Thoracic aorta (tissue), 2 donors: ENCODE data around the gene ARFRP1. TPM values are rescaled to one million over a fixed set of nuclear protein-coding genes. Genes with fewer than 3 reads are reported as not detected.

Experiments used
- ATAC-seq: fragments of 150-250 bp; one replicate; pipeline ENCODE4 v1.8.0; 2017; ENCODE audit warnings: low read depth; ENCODE audit not compliant: insufficient number of reproducible peaks, low FRiP score
- DNase-seq: peaks from one replicate; pipeline ENCODE4 v3.0.0-alpha.2; 2020; ENCODE audit warnings: low spot score
- H3K27ac ChIP-seq, 2 donors: fragments of 200-600 bp; sonication (generic); 1 replicate in 1 of 2; 2 replicates in 1 of 2; pipeline ENCODE4 v1.5.1; 2016; ENCODE audit warnings: mild to moderate bottlenecking in 2 of 2, moderate library complexity in 2 of 2
- H3K27me3 ChIP-seq: fragments of 200-600 bp; sonication (generic); replicated peaks from 2 replicates; pipeline ENCODE4 v1.6.0; 2016; ENCODE audit warnings: mild to moderate bottlenecking; ENCODE audit not compliant: insufficient read depth
- H3K36me3 ChIP-seq: fragments of 200-600 bp; sonication (generic); one replicate; pipeline ENCODE4 v1.5.1; 2016
- H3K4me1 ChIP-seq, 2 donors: fragments of 200-600 bp; sonication (generic); 1 replicate in 1 of 2; 2 replicates in 1 of 2; pipeline versions ENCODE4 v1.5.1 to v1.6.0; 2016; ENCODE audit warnings: low read depth in 2 of 2, mild to moderate bottlenecking in 1 of 2; ENCODE audit not compliant: control insufficient read depth in 1 of 2
- H3K4me3 ChIP-seq: fragments of 200-600 bp; sonication (generic); 2 replicates; pipeline ENCODE4 v1.5.1; 2016; ENCODE audit warnings: mild to moderate bottlenecking
- H3K9me3 ChIP-seq: fragments of 200-600 bp; sonication (generic); 2 replicates; pipeline ENCODE4 v1.5.1; 2016
- total RNA-seq, 2 donors: library from RNA; depleted of rRNA; stranded (reverse); fragments of >200 nt; gene quantifications; one replicate each; pipeline versions ENCODE4 v1.1.0 to v1.2.3, GENCODE V29; 2016
- TF ChIP-seq, protein P1 (sequence below): fragments of 200-600 bp; sonication (generic); IDR thresholded peaks from one replicate; pipeline ENCODE4 v1.5.1; 2019; ENCODE audit warnings: antibody characterized with exemption

Gene ARFRP1
- total RNA-seq, 2 donors from 2014 or later, result 56.4 to 57.8 TPM

DNA sequence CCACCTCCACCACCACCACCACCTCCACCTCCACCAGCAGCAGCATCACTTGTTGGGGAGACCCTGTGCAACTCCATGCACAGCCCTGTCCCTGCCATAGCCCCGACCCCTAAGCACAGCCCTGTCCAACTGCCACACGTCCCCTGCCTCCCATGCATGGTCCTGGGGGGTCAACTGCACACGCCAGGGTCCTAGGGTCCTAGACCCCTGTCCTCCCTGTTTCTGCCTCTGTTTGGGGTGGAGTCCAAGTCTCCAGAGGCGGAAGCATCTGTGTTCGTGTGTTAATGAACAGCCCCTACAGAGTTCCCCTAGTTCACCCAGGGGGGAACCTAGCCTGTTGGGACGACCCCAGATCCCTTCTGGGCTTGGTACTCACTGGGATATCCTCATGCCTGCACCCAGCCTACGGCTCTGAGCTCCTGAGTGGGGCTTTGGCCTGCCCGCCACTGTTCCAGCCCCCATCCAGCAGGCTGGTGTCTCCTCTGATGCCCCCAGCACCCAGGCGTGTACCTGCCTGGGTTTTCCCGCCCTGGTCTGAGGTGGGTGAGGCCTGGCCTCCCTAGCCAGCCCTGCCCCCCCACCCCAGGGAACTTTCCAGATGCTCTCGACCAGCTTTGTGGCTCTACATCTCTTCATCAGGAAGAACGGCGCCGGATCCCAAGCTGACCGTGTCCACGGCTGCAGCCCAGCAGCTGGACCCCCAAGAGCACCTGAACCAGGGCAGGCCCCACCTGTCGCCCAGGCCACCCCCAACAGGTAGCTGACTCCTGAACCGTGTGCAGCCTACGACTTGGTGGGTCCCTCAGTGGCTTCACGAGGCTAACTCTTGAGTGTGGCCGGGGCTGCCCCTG lies 13.8 kb downstream of the ARFRP1 start:
- Histone ChIP-seq H3K36me3 (peaks cover 7% of the 10 kb centered on the region), H3K27me3 (no peaks in the 10 kb centered on the region), H3K4me3 (no peak overlapping the region), H3K4me1 (peaks cover 17 to 34% of the 10 kb centered on the region in 2 donors), H3K27ac (no peak overlapping the region), H3K9me3 (no peaks in the 10 kb centered on the region)
- ATAC-seq (no peak), DNase-seq (no peak)
- TF ChIP-seq, protein P1, sequence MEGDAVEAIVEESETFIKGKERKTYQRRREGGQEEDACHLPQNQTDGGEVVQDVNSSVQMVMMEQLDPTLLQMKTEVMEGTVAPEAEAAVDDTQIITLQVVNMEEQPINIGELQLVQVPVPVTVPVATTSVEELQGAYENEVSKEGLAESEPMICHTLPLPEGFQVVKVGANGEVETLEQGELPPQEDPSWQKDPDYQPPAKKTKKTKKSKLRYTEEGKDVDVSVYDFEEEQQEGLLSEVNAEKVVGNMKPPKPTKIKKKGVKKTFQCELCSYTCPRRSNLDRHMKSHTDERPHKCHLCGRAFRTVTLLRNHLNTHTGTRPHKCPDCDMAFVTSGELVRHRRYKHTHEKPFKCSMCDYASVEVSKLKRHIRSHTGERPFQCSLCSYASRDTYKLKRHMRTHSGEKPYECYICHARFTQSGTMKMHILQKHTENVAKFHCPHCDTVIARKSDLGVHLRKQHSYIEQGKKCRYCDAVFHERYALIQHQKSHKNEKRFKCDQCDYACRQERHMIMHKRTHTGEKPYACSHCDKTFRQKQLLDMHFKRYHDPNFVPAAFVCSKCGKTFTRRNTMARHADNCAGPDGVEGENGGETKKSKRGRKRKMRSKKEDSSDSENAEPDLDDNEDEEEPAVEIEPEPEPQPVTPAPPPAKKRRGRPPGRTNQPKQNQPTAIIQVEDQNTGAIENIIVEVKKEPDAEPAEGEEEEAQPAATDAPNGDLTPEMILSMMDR, result no peak

DNA sequence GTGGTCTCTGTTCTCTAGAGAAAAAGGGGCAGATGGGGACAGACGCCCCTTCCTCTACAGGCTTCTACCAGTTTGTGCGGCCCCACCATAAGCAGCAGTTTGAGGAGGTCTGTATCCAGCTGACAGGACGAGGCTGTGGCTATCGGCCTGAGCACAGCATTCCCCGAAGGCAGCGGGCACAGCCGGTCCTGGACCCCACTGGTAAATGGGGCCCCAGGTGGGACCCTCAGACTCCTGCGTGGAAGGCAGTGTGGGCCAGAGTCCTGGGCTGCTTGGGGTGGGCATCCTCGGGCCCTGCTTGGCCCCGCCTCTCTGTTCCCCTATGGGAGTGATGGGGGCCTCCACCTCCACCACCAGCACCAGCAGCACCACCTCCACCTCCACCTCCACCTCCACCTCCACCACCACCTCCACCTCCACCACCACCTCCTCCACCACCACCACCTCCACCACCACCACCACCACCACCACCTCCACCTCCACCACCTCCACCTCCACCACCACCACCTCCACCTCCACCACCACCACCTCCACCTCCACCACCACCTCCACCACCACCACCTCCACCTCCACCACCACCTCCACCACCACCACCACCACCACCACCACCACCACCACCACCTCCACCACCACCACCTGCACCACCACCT lies 14.6 kb downstream of the ARFRP1 start:
- no peak overlapping the region for H3K4me3 ChIP-seq
- H3K9me3 ChIP-seq, result no peaks in the 10 kb centered on the region
- H3K27me3 ChIP-seq, result no peaks in the 10 kb centered on the region
- peaks cover 10 to 27% of the 10 kb centered on the region in 2 donors for H3K4me1 ChIP-seq
- TF ChIP-seq, protein P1, result no peak
- peaks cover 7% of the 10 kb centered on the region for H3K36me3 ChIP-seq
- ATAC-seq (no peak), DNase-seq (no peak)
- H3K27ac ChIP-seq, result no peak overlapping the region

DNA sequence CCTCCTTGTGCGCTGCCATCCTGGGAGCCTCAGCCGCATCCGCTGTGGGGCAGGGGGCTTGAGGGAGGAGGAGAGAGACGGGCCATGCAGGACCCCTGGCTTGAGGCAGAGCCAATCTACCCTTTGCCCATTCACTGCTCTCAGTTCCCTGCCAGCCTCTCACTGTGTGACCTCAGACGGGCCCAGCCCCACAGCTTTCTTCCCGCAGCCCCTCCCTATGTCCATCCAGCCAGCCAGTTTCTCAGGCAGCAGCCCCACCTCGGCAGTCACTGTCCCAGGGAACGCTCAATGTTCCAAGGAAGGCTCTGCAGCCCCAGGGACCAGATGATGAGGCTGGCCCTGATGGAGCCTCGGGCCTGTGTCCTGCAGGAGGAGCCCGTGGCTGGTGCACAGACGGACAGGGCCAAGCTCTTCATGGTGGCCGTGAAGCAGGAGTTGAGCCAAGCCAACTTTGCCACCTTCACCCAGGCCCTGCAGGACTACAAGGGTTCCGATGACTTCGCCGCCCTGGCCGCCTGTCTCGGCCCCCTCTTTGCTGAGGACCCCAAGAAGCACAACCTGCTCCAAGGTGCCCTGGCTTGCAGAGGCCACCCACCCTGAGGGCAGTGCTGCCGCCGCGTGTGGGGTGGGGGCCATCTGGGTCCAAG lies 15.2 kb downstream of the ARFRP1 start:
- no peak overlapping the region for H3K27ac ChIP-seq
- no peak for ATAC-seq

DNA sequence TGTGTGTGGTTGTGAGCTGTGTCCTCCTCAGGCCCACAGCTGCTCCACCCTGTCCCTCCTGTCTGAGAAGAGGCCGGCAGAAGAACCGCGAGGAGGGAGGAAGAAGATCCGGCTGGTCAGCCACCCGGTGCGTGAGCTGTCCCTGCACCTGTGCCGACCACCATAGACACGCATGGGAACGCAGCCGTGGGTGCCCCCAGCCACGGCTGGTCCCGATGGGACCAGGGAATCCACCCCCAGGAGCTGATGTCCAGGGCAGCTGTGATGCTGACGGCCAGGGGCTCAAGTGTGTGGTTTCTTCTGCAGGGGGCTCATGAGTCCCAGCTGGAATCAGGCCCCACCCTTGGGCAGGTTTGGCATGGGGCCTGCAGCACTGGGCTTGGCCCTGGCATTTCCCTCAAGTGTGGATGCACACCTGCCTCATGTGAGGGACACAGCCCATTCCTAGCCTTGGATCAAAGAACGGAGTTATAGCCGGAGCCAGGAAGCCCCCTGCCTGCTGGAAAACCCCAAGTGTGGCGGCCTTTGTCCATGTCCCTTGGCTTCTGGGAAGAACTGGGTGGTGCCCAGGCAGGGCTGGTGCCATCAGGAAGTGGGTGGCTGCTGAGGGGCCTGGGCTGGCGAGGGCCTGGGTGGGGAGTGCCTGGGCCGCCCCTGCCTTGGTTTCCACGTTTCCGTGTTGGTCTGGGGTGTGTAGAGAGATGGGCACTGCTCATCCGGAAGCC lies 15.9 kb downstream of the ARFRP1 start:
- Histone ChIP-seq H3K4me1 (peaks cover 7 to 24% of the 10 kb centered on the region in 2 donors), H3K36me3 (peaks cover 5% of the 10 kb centered on the region), H3K27ac (no peak overlapping the region), H3K4me3 (no peak overlapping the region), H3K27me3 (no peaks in the 10 kb centered on the region), H3K9me3 (no peaks in the 10 kb centered on the region)
- TF ChIP-seq, protein P1, result no peak
- ATAC-seq, result no peak
- no peak for DNase-seq

More for the DNA sequence above, 15.2 kb downstream of the ARFRP1 start:
- peaks cover 8 to 27% of the 10 kb centered on the region in 2 donors for H3K4me1 ChIP-seq
- no peaks in the 10 kb centered on the region for H3K9me3 ChIP-seq
- no peaks in the 10 kb centered on the region for H3K27me3 ChIP-seq
- TF ChIP-seq, protein P1, result no peak
- peaks cover 5% of the 10 kb centered on the region for H3K36me3 ChIP-seq
- no peak for DNase-seq
- H3K4me3 ChIP-seq, result no peak overlapping the region
